Chondrocyte (in vitro differentiated cells): Measurements from ENCODE around the gene WDR33. TPM values are rescaled to one million over a fixed set of nuclear protein-coding genes. Genes with fewer than 3 reads are reported as not detected.

Experiments used
- DNase-seq: peaks from one replicate; pipeline ENCODE4 v3.0.0; 2021; ENCODE audit warnings: mixed read lengths, low spot score
- H3K27ac Mint-ChIP-seq: one replicate; pipeline ENCODE4 v1.8.0; 2021; ENCODE audit warnings: mild to moderate bottlenecking, moderate library complexity, mixed read lengths; ENCODE audit not compliant: unreplicated experiment
- H3K27me3 Mint-ChIP-seq: 2 replicates; pipeline ENCODE4 v1.8.0; 2021; ENCODE audit warnings: low read depth, mixed read lengths
- H3K36me3 Mint-ChIP-seq: 2 replicates; pipeline ENCODE4 v1.8.0; 2021; ENCODE audit warnings: low read depth, mixed read lengths
- H3K4me1 Mint-ChIP-seq: 2 replicates; pipeline ENCODE4 v1.8.0; 2021; ENCODE audit warnings: low read depth, mild to moderate bottlenecking, mixed read lengths
- H3K4me3 Mint-ChIP-seq: one replicate; pipeline ENCODE4 v1.8.0; 2021; ENCODE audit warnings: mild to moderate bottlenecking, moderate library complexity, mixed read lengths; ENCODE audit not compliant: unreplicated experiment
- H3K9me3 Mint-ChIP-seq: 2 replicates; pipeline ENCODE4 v1.8.0; 2021; ENCODE audit warnings: low read depth, mixed read lengths
- CTCF ChIP-seq: fragments of 200-600 bp; sonication (generic); IDR thresholded peaks from 2 replicates; pipeline ENCODE4 v1.5.0; 2021; ENCODE audit warnings: antibody characterized with exemption, mild to moderate bottlenecking, moderate library complexity
- total RNA-seq: library from RNA; stranded (reverse); gene quantifications from 3 replicates; pipeline ENCODE4 v1.2.1, GENCODE V29; 2021

WDR33 gene
- total RNA-seq, 1 donor from 2014 or later = 37.2 TPM

DNA sequence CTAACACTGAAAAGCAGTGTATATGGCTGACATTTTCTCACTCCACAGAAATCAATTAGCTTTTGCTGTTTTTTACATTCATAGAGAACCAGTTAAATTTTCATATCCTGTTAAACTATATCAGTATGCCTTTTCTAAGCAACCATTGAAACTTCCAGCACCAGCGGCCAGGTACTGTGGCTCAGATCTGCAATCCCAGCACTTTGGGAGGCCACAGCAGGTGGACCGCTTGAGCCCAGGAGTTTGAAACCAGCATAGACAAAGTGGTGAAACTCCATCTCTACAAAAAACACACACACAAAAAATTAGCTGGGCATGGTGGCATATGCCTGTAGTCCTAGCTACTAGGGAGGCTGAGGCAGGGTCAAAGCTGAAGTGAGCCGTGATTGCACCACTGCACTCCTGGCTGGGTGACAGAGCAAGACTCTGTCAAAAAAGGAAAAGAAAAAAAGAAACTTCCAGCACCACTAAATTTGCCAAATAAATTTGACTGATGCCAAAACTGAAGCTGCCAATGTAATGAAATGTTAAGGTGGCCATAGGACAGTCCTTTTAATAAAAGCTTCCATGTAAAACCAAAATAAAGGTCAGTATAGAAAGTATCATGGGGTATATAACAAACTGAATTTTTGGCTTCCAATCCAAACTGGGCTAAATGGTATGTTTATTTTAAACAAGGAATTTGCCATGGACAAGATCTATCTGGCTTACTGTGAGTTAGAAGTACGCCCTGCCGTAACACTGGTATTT lies 106.2 kb downstream of the WDR33 start:
- no peak for TF ChIP-seq CTCF
- no peaks in the 10 kb centered on the region for H3K27me3 Mint-ChIP-seq
- H3K4me1 Mint-ChIP-seq = peaks cover 54% of the 10 kb centered on the region
- no peak for DNase-seq
- H3K4me3 Mint-ChIP-seq = no peak overlapping the region
- H3K27ac Mint-ChIP-seq = peak overlapping the region; percentile 5
- peaks cover 15% of the 10 kb centered on the region for H3K36me3 Mint-ChIP-seq
- H3K9me3 Mint-ChIP-seq = no peaks in the 10 kb centered on the region

GRCh38 chr2:127703282-127703681 lies 107.7 kb downstream of the WDR33 start:
- DNase-seq = no peak
- Mint-ChIP-seq H3K27me3 (no peaks in the 10 kb centered on the region), H3K4me1 (peaks cover 50% of the 10 kb centered on the region), H3K9me3 (no peaks in the 10 kb centered on the region), H3K4me3 (no peak overlapping the region), H3K27ac (no peak overlapping the region), H3K36me3 (peaks cover 8% of the 10 kb centered on the region)
- TF ChIP-seq CTCF = no peak

DNA sequence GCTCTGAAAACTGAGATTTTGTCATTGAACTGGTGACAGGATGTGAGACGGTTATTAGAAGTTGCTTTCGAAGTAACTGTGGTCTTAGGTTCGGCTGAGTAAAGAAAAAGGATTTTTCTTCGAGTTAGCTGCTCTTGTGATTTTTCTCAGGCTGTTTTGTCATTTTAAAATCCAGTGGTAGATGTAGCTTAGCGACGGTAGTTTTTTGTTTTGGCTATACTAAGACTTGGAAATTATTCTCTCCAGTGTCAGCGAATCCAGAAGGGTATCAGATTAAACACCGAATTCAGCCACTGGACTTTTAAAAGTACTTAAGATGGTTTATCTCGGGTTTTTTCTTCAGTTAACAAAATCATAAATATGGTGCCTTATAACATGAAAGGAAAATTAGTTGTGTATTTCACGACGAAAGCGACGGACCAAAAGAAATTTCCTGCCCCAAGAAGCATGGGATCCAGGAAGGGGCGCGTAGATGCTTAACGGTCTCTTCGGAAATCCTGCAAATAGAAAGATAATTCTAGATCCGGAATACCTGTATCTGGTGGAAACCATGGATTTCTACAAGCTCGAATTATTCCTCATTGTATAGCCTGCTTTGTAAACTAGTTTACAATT lies 108.5 kb downstream of the WDR33 start:
- DNase-seq = no peak
- Mint-ChIP-seq H3K4me1 (peaks cover 42% of the 10 kb centered on the region), H3K9me3 (no peaks in the 10 kb centered on the region), H3K27ac (peak overlapping the region; percentile 94), H3K36me3 (peaks cover 9% of the 10 kb centered on the region), H3K27me3 (no peaks in the 10 kb centered on the region), H3K4me3 (peak overlapping the region; percentile 78)
- TF ChIP-seq CTCF = peak; percentile 8

- Mint-ChIP-seq H3K27ac (peak overlapping the region; percentile 94), H3K9me3 (no peaks in the 10 kb centered on the region), H3K36me3 (peaks cover 9% of the 10 kb centered on the region), H3K4me1 (peaks cover 41% of the 10 kb centered on the region), H3K4me3 (peak overlapping the region; percentile 84), H3K27me3 (no peaks in the 10 kb centered on the region)
- no peak for DNase-seq
- peak; percentile 52 for TF ChIP-seq CTCF
These were observed 109.1 kb downstream of the WDR33 start for GRCh38 chr2:127701651-127702394.

DNA sequence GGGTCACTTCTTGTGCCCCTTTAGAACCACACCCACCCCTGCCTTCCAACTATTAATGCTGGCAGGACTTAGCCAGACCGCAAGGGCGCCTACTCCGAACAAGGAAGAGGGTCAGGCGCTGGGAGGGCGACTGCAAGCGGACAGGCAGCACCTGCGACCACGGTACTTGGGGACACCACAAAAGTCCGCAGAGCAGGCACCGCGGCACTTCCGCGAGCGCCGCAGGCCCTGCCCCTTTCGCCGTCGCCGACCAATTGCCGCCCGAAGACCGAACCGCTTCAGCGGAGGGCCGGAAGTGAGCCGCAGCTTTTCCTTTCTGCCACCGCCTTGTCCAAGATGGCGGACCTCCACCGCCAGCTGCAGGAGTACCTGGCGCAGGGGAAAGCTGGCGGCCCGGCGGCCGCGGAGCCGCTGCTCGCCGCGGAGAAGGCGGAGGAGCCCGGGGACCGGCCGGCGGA lies 109.7 kb downstream of the WDR33 start, which contains the start of gene SFT2D3:
Gene SFT2D3 (plus strand): TSS at position 305 of the 458 bp plus-strand sequence. CDS start 32 bp downstream, at position 337.
- Mint-ChIP-seq H3K27ac (peak within 1 kb of the TSS; percentile 95), H3K4me3 (peak within 1 kb of the TSS; percentile 84), H3K4me1 (peaks cover 36% of the 10 kb centered on the region), H3K27me3 (no peaks in the 10 kb centered on the region), H3K9me3 (no peaks in the 10 kb centered on the region), H3K36me3 (peaks cover 8% of the 10 kb centered on the region)
- peak; percentile 96 for DNase-seq
- TF ChIP-seq CTCF = no peak
